DOHH2 (cell line): Measurements from ENCODE around the gene MINK1.

Experiments used
- H3F3A ChIP-seq: fragments of 200-600 bp; sonication (generic), shearing (Covaris generic); 2 replicates; pipeline ENCODE4 v1.6.0; 2016; ENCODE audit warnings: antibody characterized with exemption, mild to moderate bottlenecking; ENCODE audit not compliant: control insufficient read depth, insufficient read depth
- H3K27ac ChIP-seq: fragments of 200-600 bp; sonication (generic); 2 replicates; pipeline ENCODE4 v1.5.1; 2014; ENCODE audit warnings: low read depth, mild to moderate bottlenecking, low read length, moderate library complexity
- H3K27me3 ChIP-seq: fragments of 200-600 bp; sonication (generic); 2 replicates; pipeline ENCODE4 v1.6.1; 2014; ENCODE audit warnings: mild to moderate bottlenecking, low read length, mixed read lengths; ENCODE audit not compliant: control insufficient read depth
- H3K36me3 ChIP-seq: fragments of 200-600 bp; sonication (generic); 2 replicates; pipeline ENCODE4 v1.6.1; 2014; ENCODE audit warnings: mild to moderate bottlenecking, low read length, moderate library complexity, mixed read lengths; ENCODE audit not compliant: control insufficient read depth
- H3K4me1 ChIP-seq: fragments of 200-600 bp; sonication (generic); 2 replicates; pipeline ENCODE4 v1.6.1; 2014; ENCODE audit warnings: mild to moderate bottlenecking, low read length, mixed read lengths; ENCODE audit not compliant: control insufficient read depth
- H3K4me2 ChIP-seq: fragments of 200-600 bp; sonication (generic); 2 replicates; pipeline ENCODE4 v1.6.0; 2014; ENCODE audit warnings: mild to moderate bottlenecking, low read length, moderate library complexity
- H3K4me3 ChIP-seq: fragments of 200-600 bp; sonication (generic); 2 replicates; pipeline ENCODE4 v1.5.1; 2014; ENCODE audit warnings: mild to moderate bottlenecking, low read length, mixed read lengths
- H3K79me2 ChIP-seq: fragments of 200-600 bp; sonication (generic); 2 replicates; pipeline ENCODE4 v1.6.1; 2014; ENCODE audit warnings: mild to moderate bottlenecking, low read length, mixed read lengths; ENCODE audit not compliant: control insufficient read depth
- H3K9me2 ChIP-seq: fragments of 200-600 bp; sonication (generic); replicated peaks from 2 replicates; pipeline ENCODE4 v1.6.1; 2014; ENCODE audit warnings: mild to moderate bottlenecking, low read length, mixed read lengths; ENCODE audit not compliant: control insufficient read depth
- H3K9me3 ChIP-seq: fragments of 200-600 bp; sonication (generic); 2 replicates; pipeline ENCODE4 v1.6.1; 2014; ENCODE audit warnings: antibody characterized with exemption, low read length, mixed read lengths; ENCODE audit not compliant: control insufficient read depth, insufficient read depth
- H4K20me1 ChIP-seq: fragments of 200-600 bp; sonication (generic); 2 replicates; pipeline ENCODE4 v1.6.0; 2014; ENCODE audit warnings: low read depth, mild to moderate bottlenecking, antibody characterized with exemption, low read length, moderate library complexity; ENCODE audit not compliant: control insufficient read depth, insufficient read depth
- EZH2phosphoT487 ChIP-seq: fragments of 200-600 bp; sonication (generic); IDR thresholded peaks from 2 replicates; pipeline ENCODE4 v1.6.1; 2017; ENCODE audit warnings: borderline replicate concordance, mild to moderate bottlenecking, antibody characterized with exemption, low read length, moderate library complexity, mixed read lengths
- TF ChIP-seq, protein P1 (sequence below): fragments of 200-600 bp; sonication (generic); IDR thresholded peaks from one replicate; pipeline ENCODE4 v1.5.1; 2014; ENCODE audit warnings: antibody characterized with exemption, mild to moderate bottlenecking, low read depth, low read length; ENCODE audit not compliant: poor library complexity, severe bottlenecking

The MINK1 gene

DNA sequence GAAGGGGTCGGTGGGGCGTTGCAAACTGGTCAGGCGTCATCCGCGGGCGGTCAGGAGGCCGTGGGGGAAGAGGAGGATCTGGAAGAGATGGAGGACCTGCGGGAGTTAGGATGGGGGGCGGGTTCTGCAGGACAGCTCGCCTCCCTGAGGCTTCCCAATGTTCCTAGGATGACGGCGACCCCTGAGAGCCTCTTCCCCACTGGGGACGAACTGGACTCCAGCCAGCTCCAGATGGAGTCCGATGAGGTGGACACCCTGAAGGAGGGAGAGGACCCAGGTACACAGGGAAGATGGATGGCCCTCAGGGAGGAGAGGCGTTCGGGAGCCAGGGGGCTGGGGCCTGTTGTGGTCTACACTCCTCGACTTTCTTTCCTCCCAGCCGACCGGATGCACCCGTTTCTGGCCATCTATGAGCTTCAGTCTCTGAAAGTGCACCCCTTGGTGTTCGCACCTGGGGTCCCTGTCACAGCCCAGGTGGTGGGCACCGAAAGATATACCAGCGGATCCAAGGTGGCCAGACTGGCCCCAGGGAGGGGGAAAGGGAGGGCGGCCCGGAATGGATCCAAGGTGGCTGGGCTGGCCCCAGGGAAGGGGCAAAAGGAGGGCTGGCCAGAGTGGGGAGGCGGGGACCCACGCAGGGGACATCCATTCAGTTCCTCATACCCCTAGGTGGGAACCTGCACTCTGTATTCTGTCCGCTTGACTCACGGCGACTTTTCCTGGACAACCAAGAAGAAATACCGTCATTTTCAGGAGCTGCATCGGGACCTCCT, 25.3 kb upstream of the MINK1 start:
- H3F3A ChIP-seq: no peaks in the 10 kb centered on the region
- H3K36me3 ChIP-seq: no peaks in the 10 kb centered on the region
- no peaks in the 10 kb centered on the region for H3K9me3 ChIP-seq
- no peak overlapping the region for H3K27ac ChIP-seq
- H3K9me2 ChIP-seq: no peaks in the 10 kb centered on the region
- TF ChIP-seq EZH2phosphoT487: no peak
- TF ChIP-seq, protein P1, sequence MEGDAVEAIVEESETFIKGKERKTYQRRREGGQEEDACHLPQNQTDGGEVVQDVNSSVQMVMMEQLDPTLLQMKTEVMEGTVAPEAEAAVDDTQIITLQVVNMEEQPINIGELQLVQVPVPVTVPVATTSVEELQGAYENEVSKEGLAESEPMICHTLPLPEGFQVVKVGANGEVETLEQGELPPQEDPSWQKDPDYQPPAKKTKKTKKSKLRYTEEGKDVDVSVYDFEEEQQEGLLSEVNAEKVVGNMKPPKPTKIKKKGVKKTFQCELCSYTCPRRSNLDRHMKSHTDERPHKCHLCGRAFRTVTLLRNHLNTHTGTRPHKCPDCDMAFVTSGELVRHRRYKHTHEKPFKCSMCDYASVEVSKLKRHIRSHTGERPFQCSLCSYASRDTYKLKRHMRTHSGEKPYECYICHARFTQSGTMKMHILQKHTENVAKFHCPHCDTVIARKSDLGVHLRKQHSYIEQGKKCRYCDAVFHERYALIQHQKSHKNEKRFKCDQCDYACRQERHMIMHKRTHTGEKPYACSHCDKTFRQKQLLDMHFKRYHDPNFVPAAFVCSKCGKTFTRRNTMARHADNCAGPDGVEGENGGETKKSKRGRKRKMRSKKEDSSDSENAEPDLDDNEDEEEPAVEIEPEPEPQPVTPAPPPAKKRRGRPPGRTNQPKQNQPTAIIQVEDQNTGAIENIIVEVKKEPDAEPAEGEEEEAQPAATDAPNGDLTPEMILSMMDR: no peak
- H3K4me3 ChIP-seq: peak overlapping the region; percentile 86
- H3K4me1 ChIP-seq: peaks cover 10% of the 10 kb centered on the region
- H3K4me2 ChIP-seq: peak overlapping the region; percentile 82
- peaks cover 4% of the 10 kb centered on the region; the same call in 1 of the 2 replicates for H3K27me3 ChIP-seq
- H4K20me1 ChIP-seq: no peaks in the 10 kb centered on the region
- no peaks in the 10 kb centered on the region for H3K79me2 ChIP-seq

DNA sequence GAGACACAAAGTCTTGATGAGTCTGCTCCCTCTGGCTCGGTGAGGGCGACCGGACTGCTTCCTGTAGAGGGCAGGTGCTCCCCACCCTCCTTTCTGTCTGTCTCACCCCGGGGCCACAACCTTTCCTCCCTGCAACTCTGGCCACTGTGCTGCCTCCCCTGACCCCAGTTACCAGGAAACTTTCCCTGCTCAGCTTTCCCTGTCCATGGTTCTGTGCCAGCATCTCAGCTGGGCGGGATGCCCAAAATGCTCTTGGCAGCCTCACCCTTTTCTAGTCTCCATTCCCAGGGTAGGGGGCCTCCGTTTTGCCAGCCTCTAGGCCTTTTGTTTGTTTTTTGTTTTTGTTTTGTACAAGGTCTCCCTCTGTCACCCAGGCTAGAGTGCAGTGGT, 24.8 kb upstream of the MINK1 start:
- Histone ChIP-seq H4K20me1 (no peaks in the 10 kb centered on the region), H3K27me3 (peaks cover 4% of the 10 kb centered on the region; the same call in 1 of the 2 replicates), H3K9me2 (no peaks in the 10 kb centered on the region), H3K27ac (no peak overlapping the region), H3K4me2 (no peak overlapping the region), H3K36me3 (no peaks in the 10 kb centered on the region), H3F3A (no peaks in the 10 kb centered on the region), H3K4me1 (peaks cover 10% of the 10 kb centered on the region), H3K79me2 (no peaks in the 10 kb centered on the region), H3K4me3 (no peak overlapping the region), H3K9me3 (no peaks in the 10 kb centered on the region)
- TF ChIP-seq, protein P1: no peak
- no peak for TF ChIP-seq EZH2phosphoT487

DNA sequence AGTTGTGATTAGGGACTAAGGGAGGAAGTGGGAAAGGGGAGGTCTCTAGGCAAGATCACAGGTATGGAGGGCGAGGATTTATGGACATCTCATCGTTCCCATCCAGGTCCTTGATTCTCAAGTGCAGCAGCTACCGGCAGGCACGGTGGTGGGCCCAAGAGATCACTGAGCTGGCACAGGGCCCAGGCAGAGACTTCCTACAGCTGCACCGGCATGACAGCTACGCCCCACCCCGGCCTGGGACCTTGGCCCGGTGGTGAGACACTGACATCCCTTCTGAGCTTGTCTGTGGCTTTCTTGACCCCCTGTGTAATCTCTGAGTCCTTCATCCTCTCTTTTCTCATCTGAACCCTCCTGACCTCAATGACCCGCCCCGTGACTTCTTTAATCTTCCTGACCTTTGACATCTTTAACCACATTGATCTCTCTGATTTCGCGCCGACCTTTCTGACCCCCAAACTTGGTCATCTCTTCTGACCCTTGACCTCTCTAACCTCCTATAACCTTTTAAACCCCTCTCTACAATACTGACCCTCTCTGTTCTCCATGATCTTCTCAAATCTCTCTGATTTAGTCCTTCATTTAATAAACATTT, 22.3 kb upstream of the MINK1 start:
- Histone ChIP-seq H3K27me3 (peaks cover 4% of the 10 kb centered on the region; the same call in 1 of the 2 replicates), H3K4me2 (no peak overlapping the region), H3F3A (no peaks in the 10 kb centered on the region), H3K27ac (no peak overlapping the region), H3K4me3 (no peak overlapping the region), H3K4me1 (peaks cover 10% of the 10 kb centered on the region), H4K20me1 (no peaks in the 10 kb centered on the region), H3K9me3 (no peaks in the 10 kb centered on the region), H3K79me2 (no peaks in the 10 kb centered on the region), H3K36me3 (no peaks in the 10 kb centered on the region), H3K9me2 (no peaks in the 10 kb centered on the region)
- TF ChIP-seq EZH2phosphoT487: no peak
- TF ChIP-seq, protein P1: no peak
